ENCODE measurements around the gene LCN9.

LCN9 gene

GRCh38 chr9:135673941-135674340, 10.8 kb downstream of the LCN9 start:
- no peak for DNase-seq

GRCh38 chr9:135674977-135675376, 11.9 kb downstream of the LCN9 start:
- no peak for DNase-seq

GRCh38 chr9:135676891-135677290, 13.8 kb downstream of the LCN9 start:
- no peak for DNase-seq

GRCh38 chr9:135677641-135678168, 14.6 kb downstream of the LCN9 start:
- DNase-seq, result no peak

GRCh38 chr9:135678236-135679017, 15.3 kb downstream of the LCN9 start:
- no peak for DNase-seq

GRCh38 chr9:135680056-135680455, 16.9 kb downstream of the LCN9 start:
- no peak for DNase-seq

GRCh38 chr9:135681161-135681560, 18.1 kb downstream of the LCN9 start:
- no peak for DNase-seq

- no peak for DNase-seq
Measured at GRCh38 chr9:135683401-135684034, 20.4 kb downstream of the LCN9 start.

- DNase-seq, result no peak
Measured at GRCh38 chr9:135684691-135685090, 21.6 kb downstream of the LCN9 start.

GRCh38 chr9:135687216-135687615, 24.1 kb downstream of the LCN9 start:
- DNase-seq, result no peak

- no peak for DNase-seq
Measured at GRCh38 chr9:135689011-135689410, 25.9 kb downstream of the LCN9 start.

- no peak for DNase-seq
Measured at GRCh38 chr9:135690836-135691570, 27.9 kb downstream of the LCN9 start.

- no peak for DNase-seq
Measured at GRCh38 chr9:135692410-135692809, 29.3 kb downstream of the LCN9 start.

GRCh38 chr9:135693265-135693664, 30.2 kb downstream of the LCN9 start:
- no peak for DNase-seq

GRCh38 chr9:135693771-135694170, 30.7 kb downstream of the LCN9 start:
- DNase-seq, result no peak

- DNase-seq, result no peak
Measured at GRCh38 chr9:135694414-135694813, 31.3 kb downstream of the LCN9 start.

- DNase-seq, result no peak
Measured at GRCh38 chr9:135695036-135695435, 31.9 kb downstream of the LCN9 start.

- no peak for DNase-seq
Measured at GRCh38 chr9:135695642-135696041, 32.5 kb downstream of the LCN9 start.

GRCh38 chr9:135696446-135696845, 33.3 kb downstream of the LCN9 start:
- no peak for DNase-seq

- no peak for DNase-seq
Measured at GRCh38 chr9:135697226-135697625, 34.1 kb downstream of the LCN9 start.

GRCh38 chr9:135698236-135698635, 35.1 kb downstream of the LCN9 start:
- no peak for DNase-seq

- DNase-seq, result no peak
Measured at GRCh38 chr9:135698767-135699166, 35.7 kb downstream of the LCN9 start.

GRCh38 chr9:135699440-135699839, 36.3 kb downstream of the LCN9 start, which contains the start of gene SOHLH1:
TSS of gene SOHLH1 (minus strand) at chr9:135699481. CDS start at chr9:135699467, 14 bp downstream.
- DNase-seq, result no peak

- DNase-seq, result no peak
Measured at GRCh38 chr9:135700525-135700924, 37.4 kb downstream of the LCN9 start.

All from NCI-H1105 treated with DMSO at 0.1 percent for 48 hours (cell line).